ENCODE data around the gene BAIAP2. TPM values are rescaled to one million over a fixed set of nuclear protein-coding genes. Genes with fewer than 3 reads are reported as not detected.
A peak's percentile ranks its signal among the peaks of the same experiment; 100 is the strongest.

Gene BAIAP2
- total RNA-seq, 1 donor from 2014 or later, result 48.9 TPM

GRCh38 chr17:81057777-81058176, 22.8 kb downstream of the BAIAP2 start:
- Mint-ChIP-seq H3K27me3 (ENCODE audit: low read depth) (no peaks in the 10 kb centered on the region), H3K4me3 (no peak overlapping the region), H3K36me3 (peaks cover 11% of the 10 kb centered on the region), H3K4me1 (peaks cover 44% of the 10 kb centered on the region), H3K9me3 (no peaks in the 10 kb centered on the region), H3K27ac (peak overlapping the region; percentile 96)
- DNase-seq (ENCODE audit: low spot score in 2 of 2, unreplicated experiment in 2 of 2), result no peak
- TF ChIP-seq CTCF (IDR thresholded peaks at IDR 0.05; ENCODE audit: unreplicated experiment), result no peak

GRCh38 chr17:81058263-81058871, 23.4 kb downstream of the BAIAP2 start:
- peaks cover 46% of the 10 kb centered on the region for H3K4me1 Mint-ChIP-seq
- no peak for TF ChIP-seq CTCF (IDR thresholded peaks at IDR 0.05; ENCODE audit: unreplicated experiment)
- H3K9me3 Mint-ChIP-seq, result no peaks in the 10 kb centered on the region
- H3K4me3 Mint-ChIP-seq, result no peak overlapping the region
- peak overlapping the region; percentile 79 for H3K27ac Mint-ChIP-seq
- DNase-seq (ENCODE audit: low spot score in 2 of 2, unreplicated experiment in 2 of 2), result no peak
- H3K27me3 Mint-ChIP-seq (ENCODE audit: low read depth), result no peaks in the 10 kb centered on the region
- H3K36me3 Mint-ChIP-seq, result peaks cover 11% of the 10 kb centered on the region

- H3K9me3 Mint-ChIP-seq, result no peaks in the 10 kb centered on the region
Observed at GRCh38 chr17:81059026-81059425, 24.1 kb downstream of the BAIAP2 start.

GRCh38 chr17:81060416-81060815, 25.5 kb downstream of the BAIAP2 start:
- DNase-seq (ENCODE audit: low spot score in 2 of 2, unreplicated experiment in 2 of 2), result no peak
- peaks cover 60% of the 10 kb centered on the region for H3K4me1 Mint-ChIP-seq
- TF ChIP-seq CTCF (IDR thresholded peaks at IDR 0.05; ENCODE audit: unreplicated experiment), result no peak
- H3K27me3 Mint-ChIP-seq (ENCODE audit: low read depth), result no peaks in the 10 kb centered on the region
- peak overlapping the region; percentile 89 for H3K27ac Mint-ChIP-seq
- H3K36me3 Mint-ChIP-seq, result peaks cover 16% of the 10 kb centered on the region
- no peaks in the 10 kb centered on the region for H3K9me3 Mint-ChIP-seq
- no peak overlapping the region for H3K4me3 Mint-ChIP-seq

More at GRCh38 chr17:81059026-81059425, 24.1 kb downstream of the BAIAP2 start:
- DNase-seq (ENCODE audit: low spot score in 2 of 2, unreplicated experiment in 2 of 2), result no peak
- Mint-ChIP-seq H3K4me1 (peaks cover 50% of the 10 kb centered on the region), H3K27me3 (ENCODE audit: low read depth) (no peaks in the 10 kb centered on the region), H3K36me3 (peaks cover 15% of the 10 kb centered on the region), H3K4me3 (no peak overlapping the region), H3K27ac (peak overlapping the region; percentile 9)
- no peak for TF ChIP-seq CTCF (IDR thresholded peaks at IDR 0.05; ENCODE audit: unreplicated experiment)

GRCh38 chr17:81061027-81061735, 26.2 kb downstream of the BAIAP2 start:
- H3K4me1 Mint-ChIP-seq, result peaks cover 60% of the 10 kb centered on the region
- no peak overlapping the region for H3K4me3 Mint-ChIP-seq
- H3K27ac Mint-ChIP-seq, result peak overlapping the region; percentile 89
- no peaks in the 10 kb centered on the region for H3K27me3 Mint-ChIP-seq (ENCODE audit: low read depth)
- no peak for TF ChIP-seq CTCF (IDR thresholded peaks at IDR 0.05; ENCODE audit: unreplicated experiment)
- DNase-seq (ENCODE audit: low spot score in 2 of 2, unreplicated experiment in 2 of 2), result no peak
- peaks cover 16% of the 10 kb centered on the region for H3K36me3 Mint-ChIP-seq
- no peaks in the 10 kb centered on the region for H3K9me3 Mint-ChIP-seq
